HL-60 (cell line): ENCODE data around the gene INO80.

Experiments
- CTCF ChIP-seq: IDR thresholded peaks from one replicate; pipeline ENCODE4 v1.5.1; 2011; ENCODE audit warnings: low read length, control low read depth, inconsistent platforms; ENCODE audit not compliant: insufficient read depth
- POLR2AphosphoS5 ChIP-seq: IDR thresholded peaks from 2 replicates; pipeline ENCODE4 v1.6.1; 2012; ENCODE audit warnings: low read depth

- TF ChIP-seq POLR2AphosphoS5 (no peak), CTCF (no peak)
Measured at GRCh38 chr15:41011055-41011815, 104.8 kb downstream of the INO80 start.
